ENCODE data around the gene QDPR.

DNA sequence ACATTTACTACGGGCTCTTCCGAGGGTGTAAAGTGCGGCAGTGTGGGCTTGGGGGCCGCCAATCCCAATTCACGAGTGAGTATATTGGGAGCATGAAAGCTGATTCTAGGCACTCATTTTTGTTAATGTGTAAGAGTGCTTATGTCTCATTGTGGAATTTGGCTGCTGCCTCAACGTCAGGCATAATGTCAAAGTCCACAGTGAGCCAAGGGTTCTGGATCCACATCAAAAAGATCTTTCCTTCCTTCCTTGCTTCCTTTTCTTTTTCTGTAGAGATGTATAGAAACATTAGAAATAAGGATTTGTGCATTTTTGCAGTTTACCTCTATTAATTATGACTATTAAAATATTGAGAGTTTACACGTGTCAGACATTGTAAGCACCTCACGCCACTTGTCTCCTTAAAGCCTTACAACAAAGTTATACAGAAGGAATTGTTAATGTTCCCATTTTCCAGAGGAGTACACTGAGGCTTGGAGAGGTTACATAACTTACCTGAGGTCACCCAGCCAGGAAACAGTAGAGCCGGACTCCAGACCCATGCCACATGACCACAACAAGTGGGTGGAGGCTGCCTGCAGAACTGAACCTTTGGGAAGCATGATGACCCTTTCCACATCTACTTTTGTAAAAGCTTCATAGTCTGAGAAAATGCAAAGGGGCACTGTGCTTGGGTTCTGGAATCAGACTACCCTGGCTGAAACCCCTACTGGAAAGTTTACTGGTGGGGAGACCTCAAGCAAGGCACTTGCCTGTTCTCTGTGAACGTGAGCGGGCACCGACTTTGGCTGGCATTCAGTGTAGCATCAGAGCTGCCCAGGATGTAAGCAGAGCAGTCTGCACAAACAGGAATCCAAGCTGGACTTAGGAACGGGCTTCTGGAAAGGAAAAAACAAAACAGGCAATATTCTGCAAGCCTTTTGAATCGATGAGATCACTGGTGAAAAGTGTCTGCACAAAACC, 3.8 kb upstream of the QDPR start:
- TF ChIP-seq CTCF (IDR thresholded peaks at IDR 0.05) (no peak), POLR2A (IDR thresholded peaks at IDR 0.05) (no peak), POLR2AphosphoS5 (IDR thresholded peaks at IDR 0.05) (no peak), EP300 (IDR thresholded peaks at IDR 0.05) (no peak)

All from stomach (tissue), 4 donors.